ENCODE data around the gene MIPEP. TPM values are rescaled to one million over a fixed set of nuclear protein-coding genes. Genes with fewer than 3 reads are reported as not detected.

Gene MIPEP
- total RNA-seq, 2 experiments from 2014 or later: 8.6 to 8.8 TPM

DNA sequence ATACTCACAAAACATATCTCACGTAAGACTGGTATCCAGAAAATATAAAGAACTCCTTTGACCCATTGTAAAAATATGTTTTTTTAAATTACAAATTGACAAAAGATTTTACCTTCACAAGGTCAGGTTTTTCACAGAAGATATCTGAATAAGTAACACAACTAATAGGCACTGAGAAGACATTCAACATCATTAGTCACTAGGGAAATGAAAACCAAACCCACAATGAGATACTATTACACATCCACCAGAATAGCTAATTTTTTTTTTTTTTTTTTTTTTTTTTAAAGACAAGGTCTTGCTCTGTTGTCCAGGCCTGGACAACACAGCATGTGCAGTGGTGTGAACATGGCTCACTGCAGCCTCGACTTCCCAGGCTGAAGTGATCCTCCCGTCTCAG is 157.5 kb downstream of the MIPEP start:
- no peak overlapping the region for H3K4me3 Mint-ChIP-seq
- POLR2A ChIA-PET: no interaction called here
- H3K4me1 Mint-ChIP-seq: no peaks in the 10 kb centered on the region
- no peak for DNase-seq
- no peaks in the 10 kb centered on the region for H3K27me3 Mint-ChIP-seq
- no peaks in the 10 kb centered on the region for H3K9me3 Mint-ChIP-seq
- no peak overlapping the region for H3K27ac Mint-ChIP-seq
- no peaks in the 10 kb centered on the region for H3K36me3 Mint-ChIP-seq (ENCODE audit: low read depth)
- CTCF ChIA-PET: interaction anchor here (0.6 kb wide), 1 partner anchor 9 kb away, joined by 3 read pairs; no protein-coding TSS in a partner anchor

DNA sequence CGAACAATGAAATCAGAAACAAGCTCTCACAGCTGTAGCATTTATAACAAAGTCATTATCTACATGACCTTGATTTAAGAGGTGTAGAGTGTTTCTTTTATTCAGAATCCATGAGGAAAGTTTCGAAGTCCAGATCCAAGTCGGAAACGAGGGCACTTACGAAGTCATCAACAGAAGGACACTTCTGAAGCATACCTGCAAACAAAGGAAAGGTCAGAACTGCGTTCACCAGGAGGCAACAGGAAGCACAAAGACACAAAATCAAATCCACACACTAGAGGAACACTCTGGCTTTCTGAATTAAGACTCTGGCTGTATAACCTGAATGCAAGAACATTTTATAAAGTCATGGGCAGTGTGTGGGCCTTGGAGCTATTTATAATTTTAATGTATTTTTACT is 158.9 kb downstream of the MIPEP start:
- no peak overlapping the region for H3K27ac Mint-ChIP-seq
- H3K4me1 Mint-ChIP-seq: no peaks in the 10 kb centered on the region
- H3K9me3 Mint-ChIP-seq: no peaks in the 10 kb centered on the region
- CTCF ChIA-PET: no interaction called here
- no peak overlapping the region for H3K4me3 Mint-ChIP-seq
- H3K27me3 Mint-ChIP-seq: no peaks in the 10 kb centered on the region
- POLR2A ChIA-PET: no interaction called here
- H3K36me3 Mint-ChIP-seq (ENCODE audit: low read depth): no peaks in the 10 kb centered on the region
- no peak for DNase-seq

DNA sequence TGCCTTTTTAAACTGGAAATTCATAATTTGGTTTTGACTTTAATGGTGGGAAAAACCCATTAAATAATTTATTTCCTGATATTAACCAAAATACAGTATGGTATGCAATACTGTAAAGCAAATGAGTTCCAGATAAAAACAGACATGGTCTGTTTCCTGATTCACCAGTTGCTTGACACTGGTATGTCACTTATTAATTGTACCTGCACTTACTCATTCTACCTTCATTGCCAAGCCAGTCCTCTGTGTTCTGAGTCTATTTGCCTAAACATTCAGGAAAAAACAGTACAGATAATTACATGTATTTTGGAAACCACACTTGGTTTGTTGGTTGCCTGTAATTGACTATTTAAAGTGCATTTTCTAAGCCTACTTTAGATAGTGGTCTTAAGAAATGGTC is 159.7 kb downstream of the MIPEP start:
- H3K27ac Mint-ChIP-seq: no peak overlapping the region
- no peaks in the 10 kb centered on the region for H3K36me3 Mint-ChIP-seq (ENCODE audit: low read depth)
- no peak overlapping the region for H3K4me3 Mint-ChIP-seq
- H3K4me1 Mint-ChIP-seq: no peaks in the 10 kb centered on the region
- ChIA-PET POLR2A (no interaction called here), CTCF (no interaction called here)
- H3K9me3 Mint-ChIP-seq: no peaks in the 10 kb centered on the region
- no peaks in the 10 kb centered on the region for H3K27me3 Mint-ChIP-seq
- DNase-seq: no peak

GRCh38 chr13:23728807-23729206 is 160.4 kb downstream of the MIPEP start:
- ChIA-PET CTCF (no interaction called here), POLR2A (no interaction called here)
- Mint-ChIP-seq H3K9me3 (no peaks in the 10 kb centered on the region), H3K27ac (no peak overlapping the region), H3K4me3 (no peak overlapping the region), H3K4me1 (no peaks in the 10 kb centered on the region), H3K36me3 (ENCODE audit: low read depth) (no peaks in the 10 kb centered on the region), H3K27me3 (no peaks in the 10 kb centered on the region)
- DNase-seq: no peak

GRCh38 chr13:23725922-23726321 is 163.3 kb downstream of the MIPEP start:
- H3K36me3 Mint-ChIP-seq (ENCODE audit: low read depth): no peaks in the 10 kb centered on the region

GRCh38 chr13:23724196-23724970 is 164.8 kb downstream of the MIPEP start:
- no peaks in the 10 kb centered on the region for H3K36me3 Mint-ChIP-seq (ENCODE audit: low read depth)
- no peak overlapping the region for H3K4me3 Mint-ChIP-seq
- no peak overlapping the region for H3K27ac Mint-ChIP-seq
- no peaks in the 10 kb centered on the region for H3K27me3 Mint-ChIP-seq
- H3K9me3 Mint-ChIP-seq: no peaks in the 10 kb centered on the region
- ChIA-PET POLR2A (no interaction called here), CTCF (no interaction called here)
- H3K4me1 Mint-ChIP-seq: no peaks in the 10 kb centered on the region
- no peak for DNase-seq

More at GRCh38 chr13:23725922-23726321, 163.3 kb downstream of the MIPEP start:
- Mint-ChIP-seq H3K9me3 (no peaks in the 10 kb centered on the region), H3K27ac (no peak overlapping the region), H3K4me3 (no peak overlapping the region), H3K27me3 (no peaks in the 10 kb centered on the region), H3K4me1 (no peaks in the 10 kb centered on the region)
- CTCF ChIA-PET: no interaction called here
- POLR2A ChIA-PET: no interaction called here
- DNase-seq: no peak

DNA sequence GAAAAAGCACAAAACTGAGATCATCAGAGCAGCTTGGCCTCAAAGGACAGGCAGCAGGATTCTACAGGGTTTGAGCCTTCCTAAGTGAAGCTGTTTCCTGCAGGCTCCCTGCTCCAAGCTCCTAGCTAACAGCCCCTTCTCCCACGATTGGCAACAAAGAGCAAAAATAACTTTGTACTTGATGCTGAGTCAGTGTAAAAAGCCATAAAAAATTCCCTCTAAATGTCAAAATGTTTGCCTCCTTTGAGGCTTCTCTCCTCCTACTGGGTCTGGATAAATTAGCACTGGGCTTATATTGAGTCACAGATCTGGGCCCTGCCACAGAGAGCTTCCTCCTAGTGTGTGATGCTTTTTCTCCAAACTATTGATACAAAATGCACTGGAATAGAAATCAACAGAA is 165.7 kb downstream of the MIPEP start:
- POLR2A ChIA-PET: no interaction called here

GRCh38 chr13:23722726-23723453 is 166.3 kb downstream of the MIPEP start:
- no peaks in the 10 kb centered on the region for H3K9me3 Mint-ChIP-seq
- no peak overlapping the region for H3K4me3 Mint-ChIP-seq
- no peaks in the 10 kb centered on the region for H3K36me3 Mint-ChIP-seq (ENCODE audit: low read depth)
- ChIA-PET CTCF (interaction anchor here (0.7 kb wide), 1 partner anchor 9 kb away, joined by 3 read pairs; no protein-coding TSS in a partner anchor), POLR2A (no interaction called here)
- no peaks in the 10 kb centered on the region for H3K27me3 Mint-ChIP-seq
- H3K27ac Mint-ChIP-seq: no peak overlapping the region
- no peaks in the 10 kb centered on the region for H3K4me1 Mint-ChIP-seq
- no peak for DNase-seq

More for the DNA sequence above, 165.7 kb downstream of the MIPEP start:
- CTCF ChIA-PET: no interaction called here
- DNase-seq: no peak
- H3K27me3 Mint-ChIP-seq: no peaks in the 10 kb centered on the region
- H3K36me3 Mint-ChIP-seq (ENCODE audit: low read depth): no peaks in the 10 kb centered on the region
- H3K4me3 Mint-ChIP-seq: no peak overlapping the region
- no peaks in the 10 kb centered on the region for H3K9me3 Mint-ChIP-seq
- no peaks in the 10 kb centered on the region for H3K4me1 Mint-ChIP-seq
- H3K27ac Mint-ChIP-seq: no peak overlapping the region

GRCh38 chr13:23718996-23719395 is 170.2 kb downstream of the MIPEP start:
- Mint-ChIP-seq H3K27me3 (peaks cover 4% of the 10 kb centered on the region), H3K27ac (no peak overlapping the region), H3K4me3 (no peak overlapping the region), H3K4me1 (no peaks in the 10 kb centered on the region), H3K36me3 (ENCODE audit: low read depth) (no peaks in the 10 kb centered on the region), H3K9me3 (no peaks in the 10 kb centered on the region)
- ChIA-PET CTCF (interaction anchor here (1.5 kb wide), 1 partner anchor 11 kb away, joined by 6 read pairs; no protein-coding TSS in a partner anchor), POLR2A (no interaction called here)
- DNase-seq: no peak

GRCh38 chr13:23716401-23716800 is 172.8 kb downstream of the MIPEP start:
- Mint-ChIP-seq H3K4me1 (no peaks in the 10 kb centered on the region), H3K36me3 (ENCODE audit: low read depth) (no peaks in the 10 kb centered on the region), H3K27ac (no peak overlapping the region), H3K27me3 (peaks cover 6% of the 10 kb centered on the region), H3K4me3 (no peak overlapping the region), H3K9me3 (no peaks in the 10 kb centered on the region)
- ChIA-PET CTCF (no interaction called here), POLR2A (no interaction called here)
- DNase-seq: no peak

- no peak for DNase-seq
- CTCF ChIA-PET: no interaction called here
Observed at GRCh38 chr13:23715762-23716235, 173.4 kb downstream of the MIPEP start.

GRCh38 chr13:23715092-23715761 is 174.0 kb downstream of the MIPEP start:
- H3K36me3 Mint-ChIP-seq (ENCODE audit: low read depth): no peaks in the 10 kb centered on the region
- no peak overlapping the region for H3K27ac Mint-ChIP-seq
- ChIA-PET POLR2A (no interaction called here), CTCF (no interaction called here)
- DNase-seq: no peak
- peaks cover 6% of the 10 kb centered on the region for H3K27me3 Mint-ChIP-seq
- no peaks in the 10 kb centered on the region for H3K9me3 Mint-ChIP-seq
- no peaks in the 10 kb centered on the region for H3K4me1 Mint-ChIP-seq
- H3K4me3 Mint-ChIP-seq: no peak overlapping the region

More at GRCh38 chr13:23715762-23716235, 173.4 kb downstream of the MIPEP start:
- no peaks in the 10 kb centered on the region for H3K36me3 Mint-ChIP-seq (ENCODE audit: low read depth)
- no peaks in the 10 kb centered on the region for H3K9me3 Mint-ChIP-seq
- H3K4me3 Mint-ChIP-seq: no peak overlapping the region
- H3K4me1 Mint-ChIP-seq: no peaks in the 10 kb centered on the region
- H3K27ac Mint-ChIP-seq: no peak overlapping the region
- POLR2A ChIA-PET: no interaction called here
- H3K27me3 Mint-ChIP-seq: peaks cover 6% of the 10 kb centered on the region

GRCh38 chr13:23714672-23715071 is 174.5 kb downstream of the MIPEP start:
- H3K27me3 Mint-ChIP-seq: peaks cover 6% of the 10 kb centered on the region
- DNase-seq: no peak
- ChIA-PET CTCF (no interaction called here), POLR2A (no interaction called here)
- no peaks in the 10 kb centered on the region for H3K36me3 Mint-ChIP-seq (ENCODE audit: low read depth)
- no peaks in the 10 kb centered on the region for H3K9me3 Mint-ChIP-seq
- no peaks in the 10 kb centered on the region for H3K4me1 Mint-ChIP-seq
- no peak overlapping the region for H3K4me3 Mint-ChIP-seq
- no peak overlapping the region for H3K27ac Mint-ChIP-seq
